Ishikawa (cell line): ENCODE results near the gene RARS2.

ENCODE experiments used
- CREB1 ChIP-seq: IDR thresholded peaks from 2 replicates; pipeline ENCODE4 v1.6.1; 2012; ENCODE audit warnings: low read depth
- EP300 ChIP-seq: IDR thresholded peaks from 2 replicates; pipeline ENCODE4 v1.6.1; 2012; ENCODE audit warnings: borderline replicate concordance
- RAD21 ChIP-seq: IDR thresholded peaks from 2 replicates; pipeline ENCODE4 v1.6.1; 2012; ENCODE audit warnings: low read depth
- TAF1 ChIP-seq: IDR thresholded peaks from 2 replicates; pipeline ENCODE4 v1.6.1; 2012; ENCODE audit warnings: low read depth, mild to moderate bottlenecking
- YY1 ChIP-seq: IDR thresholded peaks from 2 replicates; pipeline ENCODE4 v1.6.1; 2012; ENCODE audit warnings: low read depth
- TF ChIP-seq, protein P1 (sequence below): IDR thresholded peaks from 2 replicates; pipeline ENCODE4 v1.6.1; 2012; ENCODE audit warnings: low read depth, mild to moderate bottlenecking

DNA sequence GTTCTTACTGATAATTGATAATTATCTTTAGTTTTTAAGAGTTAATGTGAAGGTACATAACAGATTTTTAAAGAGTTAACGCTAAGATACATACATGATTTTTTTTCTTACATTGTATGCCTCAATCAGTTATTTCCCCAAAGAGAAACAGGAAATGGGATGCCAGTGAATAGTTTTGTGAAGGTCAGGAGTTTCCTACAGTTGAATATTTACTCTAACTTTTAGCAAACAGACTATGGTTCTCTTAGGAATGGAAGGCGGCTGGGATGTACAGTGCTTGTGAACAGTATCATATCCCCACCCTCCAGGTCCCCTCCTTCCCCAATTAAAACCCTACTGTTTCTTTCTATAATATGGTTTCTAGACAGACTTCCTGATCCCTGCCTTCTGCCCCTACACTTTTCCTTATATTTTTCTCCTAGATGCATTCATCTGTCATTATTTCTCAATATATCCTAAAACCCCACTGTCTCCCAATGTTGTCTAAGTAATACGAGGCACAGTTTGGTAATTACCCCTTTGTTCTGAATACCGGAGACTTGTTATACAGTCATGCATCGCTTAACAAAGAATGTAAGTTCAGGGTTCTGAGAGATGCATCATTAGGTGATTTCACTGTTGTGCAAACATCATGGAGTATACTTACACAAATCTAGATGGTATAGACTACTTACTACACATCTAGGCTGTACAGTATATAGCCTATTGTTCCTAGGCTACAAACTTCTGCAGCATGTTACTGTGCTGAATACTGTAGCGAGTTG lies 87.8 kb downstream of the RARS2 start:
- TF ChIP-seq CREB1 (no peak), EP300 (no peak), TAF1 (no peak), YY1 (no peak), RAD21 (no peak)
- TF ChIP-seq, protein P1, sequence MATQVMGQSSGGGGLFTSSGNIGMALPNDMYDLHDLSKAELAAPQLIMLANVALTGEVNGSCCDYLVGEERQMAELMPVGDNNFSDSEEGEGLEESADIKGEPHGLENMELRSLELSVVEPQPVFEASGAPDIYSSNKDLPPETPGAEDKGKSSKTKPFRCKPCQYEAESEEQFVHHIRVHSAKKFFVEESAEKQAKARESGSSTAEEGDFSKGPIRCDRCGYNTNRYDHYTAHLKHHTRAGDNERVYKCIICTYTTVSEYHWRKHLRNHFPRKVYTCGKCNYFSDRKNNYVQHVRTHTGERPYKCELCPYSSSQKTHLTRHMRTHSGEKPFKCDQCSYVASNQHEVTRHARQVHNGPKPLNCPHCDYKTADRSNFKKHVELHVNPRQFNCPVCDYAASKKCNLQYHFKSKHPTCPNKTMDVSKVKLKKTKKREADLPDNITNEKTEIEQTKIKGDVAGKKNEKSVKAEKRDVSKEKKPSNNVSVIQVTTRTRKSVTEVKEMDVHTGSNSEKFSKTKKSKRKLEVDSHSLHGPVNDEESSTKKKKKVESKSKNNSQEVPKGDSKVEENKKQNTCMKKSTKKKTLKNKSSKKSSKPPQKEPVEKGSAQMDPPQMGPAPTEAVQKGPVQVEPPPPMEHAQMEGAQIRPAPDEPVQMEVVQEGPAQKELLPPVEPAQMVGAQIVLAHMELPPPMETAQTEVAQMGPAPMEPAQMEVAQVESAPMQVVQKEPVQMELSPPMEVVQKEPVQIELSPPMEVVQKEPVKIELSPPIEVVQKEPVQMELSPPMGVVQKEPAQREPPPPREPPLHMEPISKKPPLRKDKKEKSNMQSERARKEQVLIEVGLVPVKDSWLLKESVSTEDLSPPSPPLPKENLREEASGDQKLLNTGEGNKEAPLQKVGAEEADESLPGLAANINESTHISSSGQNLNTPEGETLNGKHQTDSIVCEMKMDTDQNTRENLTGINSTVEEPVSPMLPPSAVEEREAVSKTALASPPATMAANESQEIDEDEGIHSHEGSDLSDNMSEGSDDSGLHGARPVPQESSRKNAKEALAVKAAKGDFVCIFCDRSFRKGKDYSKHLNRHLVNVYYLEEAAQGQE = no peak
